Astrocyte (in vitro differentiated cells and primary cell): ENCODE results near the gene C5orf15.

Experiments used
- EZH2 ChIP-seq: IDR thresholded peaks from 2 replicates; pipeline ENCODE4 v1.6.1; 2012; ENCODE audit warnings: mild to moderate bottlenecking, low read length, inconsistent platforms; ENCODE audit not compliant: insufficient read depth
- TF ChIP-seq, protein P1 (sequence below): IDR thresholded peaks from 2 replicates; pipeline ENCODE4 v1.5.1; 2011; ENCODE audit warnings: low read depth, mild to moderate bottlenecking, inconsistent platforms, low read length, moderate library complexity; ENCODE audit not compliant: insufficient read depth

DNA sequence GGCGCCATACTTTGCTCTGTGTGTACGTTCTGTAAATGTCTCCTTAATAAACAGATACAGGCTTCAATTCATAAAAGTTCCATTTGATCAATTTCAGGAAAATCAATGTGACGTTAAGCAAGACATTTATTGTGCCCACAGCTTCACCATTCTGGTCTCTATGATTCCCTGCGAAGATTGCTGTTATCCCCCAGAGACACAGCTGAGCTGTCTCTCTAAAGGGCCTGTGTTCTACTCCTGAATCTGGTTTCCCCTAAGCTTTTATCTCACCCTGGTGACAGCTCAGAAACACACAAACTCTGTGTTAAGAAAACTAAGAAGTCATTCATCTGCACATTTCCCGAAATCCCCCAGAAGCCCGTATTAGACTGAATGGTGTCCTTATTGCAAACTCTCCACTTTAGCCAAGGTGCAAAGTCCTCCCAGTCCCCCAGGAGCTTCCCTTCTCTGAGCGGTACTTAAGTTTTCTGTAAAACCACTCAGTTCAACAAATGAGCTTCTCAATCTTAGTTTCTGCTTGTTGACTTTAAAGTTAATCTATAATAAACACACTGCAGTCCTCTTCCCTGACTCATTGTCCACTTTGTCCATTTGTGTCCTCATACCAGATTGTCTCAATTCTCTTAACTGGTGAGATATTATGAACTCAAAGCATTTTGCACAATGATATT, 1.4 kb upstream of the C5orf15 start:
- TF ChIP-seq, protein P1, sequence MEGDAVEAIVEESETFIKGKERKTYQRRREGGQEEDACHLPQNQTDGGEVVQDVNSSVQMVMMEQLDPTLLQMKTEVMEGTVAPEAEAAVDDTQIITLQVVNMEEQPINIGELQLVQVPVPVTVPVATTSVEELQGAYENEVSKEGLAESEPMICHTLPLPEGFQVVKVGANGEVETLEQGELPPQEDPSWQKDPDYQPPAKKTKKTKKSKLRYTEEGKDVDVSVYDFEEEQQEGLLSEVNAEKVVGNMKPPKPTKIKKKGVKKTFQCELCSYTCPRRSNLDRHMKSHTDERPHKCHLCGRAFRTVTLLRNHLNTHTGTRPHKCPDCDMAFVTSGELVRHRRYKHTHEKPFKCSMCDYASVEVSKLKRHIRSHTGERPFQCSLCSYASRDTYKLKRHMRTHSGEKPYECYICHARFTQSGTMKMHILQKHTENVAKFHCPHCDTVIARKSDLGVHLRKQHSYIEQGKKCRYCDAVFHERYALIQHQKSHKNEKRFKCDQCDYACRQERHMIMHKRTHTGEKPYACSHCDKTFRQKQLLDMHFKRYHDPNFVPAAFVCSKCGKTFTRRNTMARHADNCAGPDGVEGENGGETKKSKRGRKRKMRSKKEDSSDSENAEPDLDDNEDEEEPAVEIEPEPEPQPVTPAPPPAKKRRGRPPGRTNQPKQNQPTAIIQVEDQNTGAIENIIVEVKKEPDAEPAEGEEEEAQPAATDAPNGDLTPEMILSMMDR = no peak
- TF ChIP-seq EZH2 = no peak
